Tibial artery (tissue), 4 donors: ENCODE data around the gene GGCX.
A peak's percentile ranks its signal among the peaks of the same experiment; 100 is the strongest.

ENCODE experiments used
- DNase-seq, 2 donors: peaks; one replicate each; pipeline ENCODE4 v3.0.0-alpha.2; 2019
- H3K27ac ChIP-seq, 2 donors: fragments of 200-600 bp; sonication (generic) in 1 of 2; 1 replicate in 1 of 2; 2 replicates in 1 of 2; pipeline ENCODE4 v1.5.1; 2018 to 2019; ENCODE audit warnings: mild to moderate bottlenecking in 1 of 2
- H3K27me3 ChIP-seq, 2 donors: fragments of 200-600 bp; sonication (generic) in 1 of 2; one replicate each; pipeline versions ENCODE4 v1.5.1 to v1.6.0; 2016 to 2019
- H3K36me3 ChIP-seq, 3 donors: fragments of 200-600 bp; sonication (generic) in 2 of 3; one replicate each; pipeline ENCODE4 v1.5.1; 2016 to 2019; ENCODE audit warnings: mild to moderate bottlenecking in 2 of 3
- H3K4me1 ChIP-seq, 4 donors: fragments of 200-600 bp; sonication (generic) in 2 of 4; 1 replicate in 3 of 4; 2 replicates in 1 of 4; pipeline ENCODE4 v1.5.1; 2016 to 2019
- H3K4me3 ChIP-seq, 2 donors: fragments of 200-600 bp; sonication (generic) in 1 of 2; 1 replicate in 1 of 2; 2 replicates in 1 of 2; pipeline ENCODE4 v1.5.1; 2018 to 2019; ENCODE audit warnings: mild to moderate bottlenecking in 2 of 2
- H3K9me3 ChIP-seq, 3 donors: fragments of 200-600 bp; sonication (generic) in 1 of 3; one replicate each; pipeline ENCODE4 v1.5.1; 2016 to 2019
- CTCF ChIP-seq, 2 experiments: fragments of 200-600 bp in 1 of 2; fragments of 450-650 bp in 1 of 2; IDR thresholded peaks; one replicate each; pipeline ENCODE4 v1.5.1; 2017 to 2019; ENCODE audit warnings: antibody characterized with exemption in 2 of 2, mild to moderate bottlenecking in 1 of 2, moderate library complexity in 1 of 2
- intact Hi-C: fragments of 100-400 bp; cut with DNase I; formaldehyde crosslinking; loops from one replicate; pipeline ENCODE4 v1.15.0; 2023; ENCODE audit warnings: low total_unique reads

Gene GGCX

GRCh38 chr2:85502720-85503119 lies 58.6 kb downstream of the GGCX start:
- H3K4me1 ChIP-seq = peaks cover 0 to 38% (median 10%) of the 10 kb centered on the region in 4 donors
- DNase-seq = peak in 1 of 2 donors; percentile 41
- intact Hi-C loops = no loop called here

GRCh38 chr2:85501248-85501647 lies 60.0 kb downstream of the GGCX start:
- Histone ChIP-seq H3K27ac (no peak overlapping the region), H3K36me3 (no peaks in the 10 kb centered on the region), H3K27me3 (no peaks in the 10 kb centered on the region), H3K9me3 (no peaks in the 10 kb centered on the region), H3K4me1 (peaks cover 0 to 27% (median 10%) of the 10 kb centered on the region in 4 donors), H3K4me3 (no peak overlapping the region)
- intact Hi-C loops = no loop called here
- no peak for TF ChIP-seq CTCF (IDR thresholded peaks at IDR 0.05)
- DNase-seq = peak in 1 of 2 donors; percentile 31

More at GRCh38 chr2:85502720-85503119, 58.6 kb downstream of the GGCX start:
- Histone ChIP-seq H3K4me3 (no peak overlapping the region), H3K27ac (no peak overlapping the region), H3K9me3 (no peaks in the 10 kb centered on the region), H3K27me3 (no peaks in the 10 kb centered on the region), H3K36me3 (no peaks in the 10 kb centered on the region)
- TF ChIP-seq CTCF (IDR thresholded peaks at IDR 0.05) = no peak

GRCh38 chr2:85497944-85498630 lies 63.2 kb downstream of the GGCX start:
- H3K4me3 ChIP-seq = no peak overlapping the region
- no peaks in the 10 kb centered on the region for H3K27me3 ChIP-seq
- no peaks in the 10 kb centered on the region for H3K9me3 ChIP-seq
- H3K27ac ChIP-seq = no peak overlapping the region
- no peaks in the 10 kb centered on the region for H3K36me3 ChIP-seq
- intact Hi-C loops = no loop called here
- no peak for TF ChIP-seq CTCF (IDR thresholded peaks at IDR 0.05)
- peaks cover 0 to 11% (median 3%) of the 10 kb centered on the region in 4 donors for H3K4me1 ChIP-seq
- DNase-seq = no peak

- DNase-seq = no peak
- Histone ChIP-seq H3K9me3 (no peaks in the 10 kb centered on the region), H3K36me3 (no peaks in the 10 kb centered on the region), H3K27me3 (no peaks in the 10 kb centered on the region), H3K27ac (no peak overlapping the region), H3K4me3 (no peak overlapping the region), H3K4me1 (peaks cover 0 to 11% (median 3%) of the 10 kb centered on the region in 4 donors)
- intact Hi-C loops = no loop called here
- no peak for TF ChIP-seq CTCF (IDR thresholded peaks at IDR 0.05)
Observed at GRCh38 chr2:85496436-85496835, 64.9 kb downstream of the GGCX start.
